ENCODE measurements around the gene TNFRSF21. TPM values are rescaled to one million over a fixed set of nuclear protein-coding genes. Genes with fewer than 3 reads are reported as not detected.

The TNFRSF21 gene
- total and polyA plus RNA-seq, 2 of the 8 experiments (the other 6 are each of a cell fraction or from before 2014, with no cell fraction given), result 16.4 to 52.7 TPM

DNA sequence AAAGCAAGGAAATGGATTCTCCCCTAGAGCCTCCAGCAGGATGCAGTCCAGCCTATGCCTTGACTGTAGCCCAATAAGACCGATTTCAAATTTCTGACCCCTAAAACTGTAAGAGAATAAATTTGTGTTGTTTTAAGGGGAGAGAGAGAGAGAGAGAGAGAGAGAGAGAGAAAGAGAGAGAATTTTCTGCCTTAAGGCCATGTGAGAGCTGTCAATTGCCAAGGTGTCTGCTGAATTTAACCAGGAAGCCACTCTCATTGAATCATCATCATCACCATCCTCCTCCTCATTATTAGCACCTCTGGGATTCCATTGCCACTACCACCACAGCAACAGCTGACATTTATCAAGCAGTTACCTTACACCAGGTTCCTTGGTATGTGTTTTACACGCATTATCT lies 27.8 kb upstream of the TNFRSF21 start (continued):
- TF ChIP-seq, protein P1, sequence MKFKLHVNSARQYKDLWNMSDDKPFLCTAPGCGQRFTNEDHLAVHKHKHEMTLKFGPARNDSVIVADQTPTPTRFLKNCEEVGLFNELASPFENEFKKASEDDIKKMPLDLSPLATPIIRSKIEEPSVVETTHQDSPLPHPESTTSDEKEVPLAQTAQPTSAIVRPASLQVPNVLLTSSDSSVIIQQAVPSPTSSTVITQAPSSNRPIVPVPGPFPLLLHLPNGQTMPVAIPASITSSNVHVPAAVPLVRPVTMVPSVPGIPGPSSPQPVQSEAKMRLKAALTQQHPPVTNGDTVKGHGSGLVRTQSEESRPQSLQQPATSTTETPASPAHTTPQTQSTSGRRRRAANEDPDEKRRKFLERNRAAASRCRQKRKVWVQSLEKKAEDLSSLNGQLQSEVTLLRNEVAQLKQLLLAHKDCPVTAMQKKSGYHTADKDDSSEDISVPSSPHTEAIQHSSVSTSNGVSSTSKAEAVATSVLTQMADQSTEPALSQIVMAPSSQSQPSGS (IDR thresholded peaks at IDR 0.05; ENCODE audit: low read length), result no peak
- no peak for TF ChIP-seq GABPA (IDR thresholded peaks at IDR 0.05; ENCODE audit: borderline replicate concordance, insufficient read depth, low read length)
- no peak for TF ChIP-seq KDM4A (IDR thresholded peaks at IDR 0.05; ENCODE audit: low read depth, low read length, severe bottlenecking)
- TF ChIP-seq CREB1 (IDR thresholded peaks at IDR 0.05), result no peak
